ENCODE measurements around the gene MYO15B. TPM values are rescaled to one million over a fixed set of nuclear protein-coding genes. Genes with fewer than 3 reads are reported as not detected.
A peak's percentile ranks its signal among the peaks of the same experiment; 100 is the strongest.

MYO15B gene
- total RNA-seq (2014; rRNA removed; shearing (Covaris generic); ENCODE audit: low replicate concordance) = 3.8 and 8.0 TPM in 2 replicates

- 0 out of 2 replicates have a peak within 1 kb of the TSS, but pooled peaks have one; percentile 33 for H3K9ac ChIP-seq (ENCODE audit: low read length)
These were observed at the start of gene MYO15B for GRCh38 chr17:75587675-75588595. MYO15B (plus strand) TSS chr17:75587800; CDS start chr17:75588058, 258 bp downstream.

GRCh38 chr17:75539967-75540729 is 47.5 kb upstream of the MYO15B start:
- Histone ChIP-seq H4K20me1 (ENCODE audit: insufficient read depth, low read depth, low read length) (no peaks in the 10 kb centered on the region), H3K9me2 (replicated peaks; ENCODE audit: insufficient read depth, low read length) (no peaks in the 10 kb centered on the region), H3K27ac (ENCODE audit: low read length) (no peak overlapping the region), H3K4me2 (ENCODE audit: low read depth, low read length, poor library complexity, severe bottlenecking) (no peak overlapping the region), H3K36me3 (ENCODE audit: insufficient read depth, low read length) (no peaks in the 10 kb centered on the region), H2AFZ (ENCODE audit: low read length) (no peak overlapping the region), H3K79me2 (ENCODE audit: low read length) (no peaks in the 10 kb centered on the region), H3K9me3 (ENCODE audit: low read length) (no peaks in the 10 kb centered on the region), H3K4me1 (ENCODE audit: low read length) (no peaks in the 10 kb centered on the region), H3K27me3 (ENCODE audit: low read length) (no peaks in the 10 kb centered on the region), H3K4me3 (ENCODE audit: low read length) (no peak overlapping the region), H3K9ac (ENCODE audit: low read length) (no peak overlapping the region)
- no peak for DNase-seq

More at GRCh38 chr17:75587675-75588595, at the start of gene MYO15B:
- Histone ChIP-seq H3K4me3 (ENCODE audit: low read length) (no peak within 1 kb of the TSS), H3K9me2 (replicated peaks; ENCODE audit: insufficient read depth, low read length) (no peaks in the 10 kb centered on the region), H3K4me2 (ENCODE audit: low read depth, low read length, poor library complexity, severe bottlenecking) (peak within 1 kb of the TSS; percentile 64), H4K20me1 (ENCODE audit: insufficient read depth, low read depth, low read length) (no peaks in the 10 kb centered on the region), H2AFZ (ENCODE audit: low read length) (no peak within 1 kb of the TSS), H3K36me3 (ENCODE audit: insufficient read depth, low read length) (no peaks in the 10 kb centered on the region), H3K27me3 (ENCODE audit: low read length) (no peaks in the 10 kb centered on the region), H3K4me1 (ENCODE audit: low read length) (peaks cover 9% of the 10 kb centered on the region), H3K79me2 (ENCODE audit: low read length) (no peaks in the 10 kb centered on the region), H3K9me3 (ENCODE audit: low read length) (no peaks in the 10 kb centered on the region), H3K27ac (ENCODE audit: low read length) (no peak within 1 kb of the TSS)
- no peak for DNase-seq

- Histone ChIP-seq H3K27ac (ENCODE audit: low read length) (no peak overlapping the region), H4K20me1 (ENCODE audit: insufficient read depth, low read depth, low read length) (no peaks in the 10 kb centered on the region), H3K9ac (ENCODE audit: low read length) (no peak overlapping the region), H3K36me3 (ENCODE audit: insufficient read depth, low read length) (no peaks in the 10 kb centered on the region), H3K9me2 (replicated peaks; ENCODE audit: insufficient read depth, low read length) (no peaks in the 10 kb centered on the region), H3K79me2 (ENCODE audit: low read length) (no peaks in the 10 kb centered on the region), H3K4me2 (ENCODE audit: low read depth, low read length, poor library complexity, severe bottlenecking) (no peak overlapping the region), H3K4me1 (ENCODE audit: low read length) (no peaks in the 10 kb centered on the region), H3K27me3 (ENCODE audit: low read length) (no peaks in the 10 kb centered on the region), H3K9me3 (ENCODE audit: low read length) (no peaks in the 10 kb centered on the region), H2AFZ (ENCODE audit: low read length) (no peak overlapping the region), H3K4me3 (ENCODE audit: low read length) (no peak overlapping the region)
- DNase-seq = no peak
These were observed 46.6 kb upstream of the MYO15B start for GRCh38 chr17:75540923-75541503.

- Histone ChIP-seq H3K79me2 (ENCODE audit: low read length) (no peaks in the 10 kb centered on the region), H3K9me3 (ENCODE audit: low read length) (no peaks in the 10 kb centered on the region), H3K4me1 (ENCODE audit: low read length) (no peaks in the 10 kb centered on the region), H3K9ac (ENCODE audit: low read length) (no peak overlapping the region), H3K27ac (ENCODE audit: low read length) (no peak overlapping the region), H3K9me2 (replicated peaks; ENCODE audit: insufficient read depth, low read length) (no peaks in the 10 kb centered on the region), H2AFZ (ENCODE audit: low read length) (no peak overlapping the region), H3K36me3 (ENCODE audit: insufficient read depth, low read length) (no peaks in the 10 kb centered on the region), H3K4me2 (ENCODE audit: low read depth, low read length, poor library complexity, severe bottlenecking) (no peak overlapping the region), H4K20me1 (ENCODE audit: insufficient read depth, low read depth, low read length) (no peaks in the 10 kb centered on the region), H3K4me3 (ENCODE audit: low read length) (no peak overlapping the region), H3K27me3 (ENCODE audit: low read length) (no peaks in the 10 kb centered on the region)
- DNase-seq = no peak
These were observed 45.4 kb upstream of the MYO15B start for GRCh38 chr17:75542229-75542628.

DNA sequence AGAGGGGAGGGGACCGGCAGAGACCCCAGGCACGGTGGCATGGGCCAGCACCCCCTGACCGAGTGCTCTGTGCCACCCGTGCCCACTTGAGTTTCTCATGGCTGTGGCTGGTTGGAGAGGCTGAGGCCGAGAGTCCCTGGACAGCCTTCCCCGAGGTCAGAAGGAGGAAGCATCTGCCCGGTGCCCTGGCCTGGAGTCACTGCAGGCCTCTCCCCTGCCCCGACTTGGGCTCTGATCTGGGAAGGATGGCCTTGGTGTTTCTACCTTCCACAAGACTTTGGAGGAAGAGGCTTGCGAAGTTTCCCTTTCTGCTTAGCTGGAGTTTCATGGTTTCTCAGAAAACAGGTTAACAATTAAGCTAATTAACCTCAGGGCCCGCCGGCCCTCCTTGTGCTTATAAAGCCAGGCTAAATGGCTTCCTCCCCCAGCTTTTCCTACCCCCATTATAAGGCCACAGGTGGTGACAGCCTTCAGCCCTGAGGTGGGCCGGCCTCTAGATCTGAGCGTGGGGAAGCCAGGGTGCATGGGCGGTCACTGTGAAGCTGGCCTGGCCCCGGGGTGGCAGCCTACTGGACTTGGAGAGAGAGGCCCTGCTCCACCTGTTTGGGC is 44.8 kb upstream of the MYO15B start:
- no peaks in the 10 kb centered on the region for H3K4me1 ChIP-seq (ENCODE audit: low read length)
- no peak overlapping the region for H3K4me3 ChIP-seq (ENCODE audit: low read length)
- H3K9me3 ChIP-seq (ENCODE audit: low read length) = no peaks in the 10 kb centered on the region
- H4K20me1 ChIP-seq (ENCODE audit: insufficient read depth, low read depth, low read length) = no peaks in the 10 kb centered on the region
- no peaks in the 10 kb centered on the region for H3K27me3 ChIP-seq (ENCODE audit: low read length)
- H3K4me2 ChIP-seq (ENCODE audit: low read depth, low read length, poor library complexity, severe bottlenecking) = no peak overlapping the region
- H2AFZ ChIP-seq (ENCODE audit: low read length) = no peak overlapping the region
- H3K27ac ChIP-seq (ENCODE audit: low read length) = no peak overlapping the region
- no peak overlapping the region for H3K9ac ChIP-seq (ENCODE audit: low read length)
- no peaks in the 10 kb centered on the region for H3K9me2 ChIP-seq (replicated peaks; ENCODE audit: insufficient read depth, low read length)
- no peaks in the 10 kb centered on the region for H3K79me2 ChIP-seq (ENCODE audit: low read length)
- no peaks in the 10 kb centered on the region for H3K36me3 ChIP-seq (ENCODE audit: insufficient read depth, low read length)
- no peak for DNase-seq

DNA sequence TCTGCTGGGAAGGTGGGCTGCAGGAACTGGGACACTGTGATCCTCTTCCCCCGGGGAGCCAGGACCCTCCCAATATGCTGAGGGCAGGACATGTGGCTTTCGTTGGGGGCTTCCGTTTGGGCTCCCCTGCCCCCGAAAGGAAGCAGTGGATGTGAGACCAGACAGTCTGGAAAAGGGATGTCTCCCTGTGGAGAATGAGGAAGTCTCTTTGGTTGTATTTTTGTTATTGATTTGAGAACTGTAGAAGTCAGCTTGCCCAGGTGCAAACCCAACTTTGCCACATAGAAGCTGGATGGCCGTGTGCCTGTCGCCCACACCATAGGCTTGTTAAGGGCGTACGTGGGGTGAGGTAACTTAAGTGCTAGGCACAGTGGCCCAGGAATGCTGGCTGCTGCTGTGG is 43.4 kb upstream of the MYO15B start:
- H3K9me2 ChIP-seq (replicated peaks; ENCODE audit: insufficient read depth, low read length) = no peaks in the 10 kb centered on the region
- no peak overlapping the region for H3K9ac ChIP-seq (ENCODE audit: low read length)
- no peaks in the 10 kb centered on the region for H4K20me1 ChIP-seq (ENCODE audit: insufficient read depth, low read depth, low read length)
- H3K27me3 ChIP-seq (ENCODE audit: low read length) = no peaks in the 10 kb centered on the region
- H3K4me3 ChIP-seq (ENCODE audit: low read length) = no peak overlapping the region
- DNase-seq = no peak
- no peak overlapping the region for H3K4me2 ChIP-seq (ENCODE audit: low read depth, low read length, poor library complexity, severe bottlenecking)
- H3K9me3 ChIP-seq (ENCODE audit: low read length) = no peaks in the 10 kb centered on the region
- no peak overlapping the region for H3K27ac ChIP-seq (ENCODE audit: low read length)
- no peaks in the 10 kb centered on the region for H3K4me1 ChIP-seq (ENCODE audit: low read length)
- no peak overlapping the region for H2AFZ ChIP-seq (ENCODE audit: low read length)
- no peaks in the 10 kb centered on the region for H3K36me3 ChIP-seq (ENCODE audit: insufficient read depth, low read length)
- no peaks in the 10 kb centered on the region for H3K79me2 ChIP-seq (ENCODE audit: low read length)

DNA sequence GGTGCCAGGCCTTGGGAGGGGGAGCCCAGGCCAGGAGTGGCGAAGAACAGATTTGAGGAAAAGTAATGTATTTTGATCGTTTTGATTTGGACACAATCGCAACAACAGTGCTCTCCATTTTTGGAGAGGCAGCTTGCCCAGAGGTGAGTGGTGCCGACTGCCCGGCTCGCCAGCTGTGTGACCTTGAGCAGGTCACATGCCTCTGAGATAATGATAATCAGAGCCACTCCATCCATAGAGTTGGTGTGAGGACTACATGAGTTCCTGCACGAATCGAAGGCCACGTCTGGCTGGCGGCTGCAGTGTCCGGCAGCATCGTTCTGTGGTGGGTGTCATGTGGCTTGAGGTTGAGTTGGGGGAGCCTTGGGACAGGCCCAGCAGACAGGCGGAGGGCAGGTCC is 41.4 kb upstream of the MYO15B start:
- Histone ChIP-seq H3K4me2 (ENCODE audit: low read depth, low read length, poor library complexity, severe bottlenecking) (no peak overlapping the region), H3K4me3 (ENCODE audit: low read length) (no peak overlapping the region), H3K9me3 (ENCODE audit: low read length) (no peaks in the 10 kb centered on the region), H3K27me3 (ENCODE audit: low read length) (no peaks in the 10 kb centered on the region), H3K9ac (ENCODE audit: low read length) (no peak overlapping the region), H4K20me1 (ENCODE audit: insufficient read depth, low read depth, low read length) (no peaks in the 10 kb centered on the region), H3K9me2 (replicated peaks; ENCODE audit: insufficient read depth, low read length) (no peaks in the 10 kb centered on the region), H3K4me1 (ENCODE audit: low read length) (no peaks in the 10 kb centered on the region), H3K79me2 (ENCODE audit: low read length) (no peaks in the 10 kb centered on the region), H3K36me3 (ENCODE audit: insufficient read depth, low read length) (no peaks in the 10 kb centered on the region), H3K27ac (ENCODE audit: low read length) (no peak overlapping the region), H2AFZ (ENCODE audit: low read length) (no peak overlapping the region)
- DNase-seq = no peak
